ENCODE measurements around the gene DLX3. TPM values are rescaled to one million over a fixed set of nuclear protein-coding genes. Genes with fewer than 3 reads are reported as not detected.

The DLX3 gene
- total RNA-seq, 1 donor from 2014 or later, result not detected

DNA sequence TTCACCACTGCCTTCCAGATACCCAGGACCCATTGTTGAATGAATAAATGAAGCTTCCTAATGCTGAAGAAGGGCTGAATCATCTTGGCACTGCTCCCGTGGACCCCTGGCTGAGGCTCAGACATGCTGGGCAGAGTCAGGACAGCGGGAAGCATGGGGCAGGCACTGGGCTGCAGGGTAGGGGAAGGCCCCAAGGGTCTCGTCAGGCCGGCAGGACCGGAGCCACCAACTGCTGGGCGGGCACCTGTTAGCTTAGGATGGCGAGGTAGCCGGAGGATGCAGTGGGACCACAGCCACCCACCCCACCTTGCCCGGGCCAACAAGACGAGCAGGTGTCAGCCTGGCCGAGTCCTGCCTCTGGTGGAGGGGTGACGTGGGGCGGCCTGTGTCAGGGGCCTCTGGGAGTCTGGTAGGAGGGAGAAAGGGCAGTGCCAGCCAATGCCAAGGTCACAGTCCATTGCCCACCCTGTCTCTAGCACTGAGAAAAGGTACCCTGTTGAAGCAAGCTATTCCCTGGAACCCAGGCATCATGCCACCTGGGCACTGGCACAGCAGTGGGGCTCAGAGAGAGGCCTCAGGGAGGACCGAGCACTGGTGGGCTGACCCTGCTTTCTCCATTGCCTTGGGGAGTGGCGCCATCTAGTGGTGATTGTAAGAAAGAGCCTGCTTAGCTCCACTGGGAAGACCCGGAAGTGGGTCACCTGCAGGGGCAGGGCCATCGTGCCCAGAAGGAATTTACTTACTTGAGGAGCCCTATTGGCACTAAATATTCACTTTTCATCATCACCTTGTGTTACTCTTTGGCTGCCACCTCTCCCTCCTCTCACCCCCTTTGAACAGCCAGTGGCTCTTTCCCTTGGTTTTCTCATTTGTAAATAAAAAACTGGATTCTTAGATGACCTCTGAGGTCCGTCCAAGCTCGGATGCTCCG is 3.0 kb upstream of the DLX3 start:
- Mint-ChIP-seq H3K27me3 (ENCODE audit: unreplicated experiment) (peaks cover 63% of the 10 kb centered on the region), H3K36me3 (ENCODE audit: unreplicated experiment) (no peaks in the 10 kb centered on the region), H3K4me1 (ENCODE audit: unreplicated experiment) (peaks cover 29% of the 10 kb centered on the region), H3K4me3 (ENCODE audit: unreplicated experiment) (no peak overlapping the region), H3K9me3 (ENCODE audit: unreplicated experiment) (no peaks in the 10 kb centered on the region), H3K27ac (ENCODE audit: unreplicated experiment) (no peak overlapping the region)
- peak; percentile 94 for DNase-seq (ENCODE audit: extremely low spot score, unreplicated experiment)
- TF ChIP-seq, protein P1, sequence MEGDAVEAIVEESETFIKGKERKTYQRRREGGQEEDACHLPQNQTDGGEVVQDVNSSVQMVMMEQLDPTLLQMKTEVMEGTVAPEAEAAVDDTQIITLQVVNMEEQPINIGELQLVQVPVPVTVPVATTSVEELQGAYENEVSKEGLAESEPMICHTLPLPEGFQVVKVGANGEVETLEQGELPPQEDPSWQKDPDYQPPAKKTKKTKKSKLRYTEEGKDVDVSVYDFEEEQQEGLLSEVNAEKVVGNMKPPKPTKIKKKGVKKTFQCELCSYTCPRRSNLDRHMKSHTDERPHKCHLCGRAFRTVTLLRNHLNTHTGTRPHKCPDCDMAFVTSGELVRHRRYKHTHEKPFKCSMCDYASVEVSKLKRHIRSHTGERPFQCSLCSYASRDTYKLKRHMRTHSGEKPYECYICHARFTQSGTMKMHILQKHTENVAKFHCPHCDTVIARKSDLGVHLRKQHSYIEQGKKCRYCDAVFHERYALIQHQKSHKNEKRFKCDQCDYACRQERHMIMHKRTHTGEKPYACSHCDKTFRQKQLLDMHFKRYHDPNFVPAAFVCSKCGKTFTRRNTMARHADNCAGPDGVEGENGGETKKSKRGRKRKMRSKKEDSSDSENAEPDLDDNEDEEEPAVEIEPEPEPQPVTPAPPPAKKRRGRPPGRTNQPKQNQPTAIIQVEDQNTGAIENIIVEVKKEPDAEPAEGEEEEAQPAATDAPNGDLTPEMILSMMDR (IDR thresholded peaks at IDR 0.05), result peak; percentile 97

DNA sequence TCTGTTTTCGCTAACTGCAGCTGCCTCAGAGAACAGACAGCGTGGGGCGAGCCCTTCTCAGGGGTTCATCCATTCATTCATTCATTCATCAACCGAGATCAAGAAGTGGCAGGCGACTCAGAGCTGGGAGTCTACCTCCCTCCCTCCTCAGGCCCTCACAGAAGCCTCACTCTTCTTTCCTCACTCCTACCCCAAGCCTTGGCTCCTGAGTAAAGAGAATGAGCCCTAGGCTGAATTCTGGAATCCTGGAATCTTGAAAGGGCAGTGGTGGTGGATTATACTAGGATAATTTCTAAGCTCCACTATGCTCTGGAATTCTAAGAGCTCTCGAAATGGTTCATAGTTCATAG is 2.3 kb upstream of the DLX3 start:
- Mint-ChIP-seq H3K27me3 (ENCODE audit: unreplicated experiment) (peaks cover 64% of the 10 kb centered on the region), H3K27ac (ENCODE audit: unreplicated experiment) (no peak overlapping the region), H3K9me3 (ENCODE audit: unreplicated experiment) (no peaks in the 10 kb centered on the region), H3K36me3 (ENCODE audit: unreplicated experiment) (no peaks in the 10 kb centered on the region), H3K4me3 (ENCODE audit: unreplicated experiment) (no peak overlapping the region), H3K4me1 (ENCODE audit: unreplicated experiment) (peaks cover 29% of the 10 kb centered on the region)
- no peak for DNase-seq (ENCODE audit: extremely low spot score, unreplicated experiment)
- TF ChIP-seq, protein P1 (IDR thresholded peaks at IDR 0.05), result no peak

DNA sequence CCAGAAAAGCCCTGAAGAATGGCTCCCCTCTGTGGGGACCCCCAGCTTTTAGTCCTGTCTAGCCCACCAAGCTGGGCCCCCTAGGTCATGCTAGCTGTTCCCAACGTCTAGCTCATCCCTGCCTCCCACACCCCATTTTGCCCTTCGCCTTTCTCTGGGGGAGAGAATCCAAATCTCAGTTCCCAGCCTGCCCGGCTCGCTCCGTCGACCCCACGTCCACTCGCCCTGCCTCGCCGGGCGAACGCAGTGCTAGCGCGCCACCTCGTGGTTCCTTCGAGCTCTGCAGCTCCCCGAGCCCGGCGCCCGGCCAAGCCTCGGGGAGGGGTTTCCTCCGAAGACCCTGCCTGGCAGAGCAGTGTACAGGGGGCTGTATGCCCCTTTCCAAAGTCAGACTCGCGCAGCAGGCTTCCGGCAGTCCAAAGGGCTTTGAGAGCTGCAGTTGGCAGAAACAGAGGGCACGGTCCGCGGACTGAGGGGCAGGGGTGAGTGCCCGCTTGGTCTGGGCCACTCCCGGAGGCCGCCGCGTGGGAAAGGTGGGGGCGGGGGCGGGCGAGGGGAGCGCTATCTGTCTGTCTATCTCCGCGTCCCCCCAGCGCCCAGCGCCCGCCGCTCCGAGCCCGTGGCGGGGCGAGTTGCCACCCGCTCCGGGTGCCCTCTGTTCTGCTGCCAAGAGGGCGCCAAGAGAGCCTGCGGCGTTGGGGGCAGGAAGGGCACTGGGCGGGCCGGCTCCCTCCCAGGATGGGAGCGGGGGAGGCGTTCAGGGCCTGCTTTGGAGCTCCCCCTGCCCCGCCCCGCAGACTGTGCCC is 1.7 kb upstream of the DLX3 start:
- Mint-ChIP-seq H3K4me3 (ENCODE audit: unreplicated experiment) (peak overlapping the region; percentile 64), H3K4me1 (ENCODE audit: unreplicated experiment) (peaks cover 29% of the 10 kb centered on the region), H3K9me3 (ENCODE audit: unreplicated experiment) (no peaks in the 10 kb centered on the region), H3K27me3 (ENCODE audit: unreplicated experiment) (peaks cover 62% of the 10 kb centered on the region), H3K36me3 (ENCODE audit: unreplicated experiment) (no peaks in the 10 kb centered on the region), H3K27ac (ENCODE audit: unreplicated experiment) (no peak overlapping the region)
- TF ChIP-seq, protein P1 (IDR thresholded peaks at IDR 0.05), result peak; percentile 97
- DNase-seq (ENCODE audit: extremely low spot score, unreplicated experiment), result no peak

DNA sequence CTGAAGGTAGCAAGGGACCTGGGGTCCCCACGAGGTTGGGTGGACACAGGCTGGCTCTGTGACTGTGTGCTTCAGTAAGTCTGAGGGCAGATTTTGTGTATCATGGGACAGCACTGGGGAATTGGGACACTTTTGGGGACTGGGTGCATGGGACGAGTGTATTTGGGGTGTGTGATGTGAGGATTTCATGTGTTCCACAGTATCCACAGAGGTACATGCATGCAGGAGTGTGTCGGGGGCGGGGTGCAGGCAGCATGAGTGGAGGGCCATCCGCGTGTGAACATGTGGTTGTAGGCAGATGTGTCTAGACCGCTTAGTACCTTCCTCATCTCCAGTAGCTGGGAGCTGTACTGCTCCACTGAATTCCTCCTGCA is 1.1 kb upstream of the DLX3 start:
- H3K27ac Mint-ChIP-seq (ENCODE audit: unreplicated experiment), result no peak overlapping the region
- H3K4me3 Mint-ChIP-seq (ENCODE audit: unreplicated experiment), result no peak overlapping the region
- H3K27me3 Mint-ChIP-seq (ENCODE audit: unreplicated experiment), result peaks cover 62% of the 10 kb centered on the region
- no peaks in the 10 kb centered on the region for H3K36me3 Mint-ChIP-seq (ENCODE audit: unreplicated experiment)
- TF ChIP-seq, protein P1 (IDR thresholded peaks at IDR 0.05), result no peak
- no peaks in the 10 kb centered on the region for H3K9me3 Mint-ChIP-seq (ENCODE audit: unreplicated experiment)
- no peak for DNase-seq (ENCODE audit: extremely low spot score, unreplicated experiment)
- H3K4me1 Mint-ChIP-seq (ENCODE audit: unreplicated experiment), result peaks cover 29% of the 10 kb centered on the region

Measured in osteocyte (in vitro differentiated cells).